Ovary (tissue), 9 donors: ENCODE data around the gene VWA2. TPM values are rescaled to one million over a fixed set of nuclear protein-coding genes. Genes with fewer than 3 reads are reported as not detected.

Source experiments
- DNase-seq, 5 donors: peaks; one replicate each; pipeline ENCODE4 v3.0.0-alpha.2; 2019 to 2020
- H3K27ac ChIP-seq, 2 donors: fragments of 200-600 bp; one replicate each; pipeline versions ENCODE4 v1.5.1 to v1.8.0; 2019 to 2022
- H3K27me3 ChIP-seq: fragments of 200-600 bp; one replicate; pipeline ENCODE4 v1.8.0; 2022
- H3K36me3 ChIP-seq: fragments of 200-600 bp; sonication (generic); one replicate; pipeline ENCODE4 v1.5.1; 2019
- H3K4me1 ChIP-seq: one replicate; pipeline ENCODE4 v1.8.1; 2013; ENCODE audit warnings: mild to moderate bottlenecking, moderate library complexity; ENCODE audit not compliant: insufficient read depth
- H3K4me3 ChIP-seq: fragments of 200-600 bp; sonication (generic); one replicate; pipeline ENCODE4 v1.5.1; 2017
- H3K9me3 ChIP-seq, 2 donors: fragments of 200-600 bp in 1 of 2; sonication (generic) in 1 of 2; one replicate each; pipeline versions ENCODE4 v1.5.1 to v1.8.1; 2013 to 2019; ENCODE audit warnings: mild to moderate bottlenecking in 1 of 2, moderate library complexity in 1 of 2
- EP300 ChIP-seq: sonication (generic); formaldehyde crosslinking; IDR thresholded peaks from one replicate; pipeline ENCODE4 v1.6.1; 2017; ENCODE audit warnings: antibody characterized with exemption
- POLR2A ChIP-seq: fragments of 450-650 bp; IDR thresholded peaks from one replicate; pipeline ENCODE4 v1.6.1; 2017; ENCODE audit warnings: antibody characterized with exemption, mild to moderate bottlenecking, moderate library complexity
- WGBS, 3 donors: extraction: QIAGEN DNeasy Blood & Tissue Kit in 1 of 3; methylation state at CpG; one replicate each; pipeline versions ENCODE4 v1.1.5 to v1.1.7; 2013 to 2017; 5-methylcytosine and 5-hydroxymethylcytosine counted together
- intact Hi-C, 4 donors: fragments of 100-400 bp; cut with DNase I; formaldehyde crosslinking; loops; one replicate each; pipeline versions ENCODE4 v1.11.0 to v1.15.1; 2022 to 2023
- polyA plus RNA-seq, 2 donors: library from polyadenylated mRNA; stranded (reverse); fragments of 200-250 nt in 1 of 2; fragments of 350-450 nt in 1 of 2; fragmentation: Illumina TruSeq in 1 of 2; extraction: RNeasy Lipid Tissue Mini Kit (QIAGEN cat#74804) in 1 of 2; gene quantifications; one replicate each; pipeline ENCODE4 v1.2.3, GENCODE V29; 2013 to 2014
- total RNA-seq, 7 donors: library from RNA; depleted of rRNA in 2 of 7; stranded (reverse); fragments of >200 nt in 2 of 7; fragmentation: NEBNext Ultra II Directional in 3 of 7; extraction: Animal tissue kit (Norgen Biotek cat#: 25700) in 3 of 7; gene quantifications; one replicate each; pipeline versions ENCODE4 v1.1.0 to v1.2.4, GENCODE V29; 2016 to 2023
- TF ChIP-seq, protein P1 (sequence below), 3 donors: fragments of 450-650 bp in 2 of 3; fragments of 200-600 bp in 1 of 3; IDR thresholded peaks; one replicate each; pipeline versions ENCODE4 v1.5.1 to v1.8.0; 2016 to 2022; ENCODE audit warnings: antibody characterized with exemption in 3 of 3, mild to moderate bottlenecking in 1 of 3
- donor health status: DM: no; HTN: no; CAD: no; lungs with moderate emphysema.
- donor health status: DM: no; HTN: no; CAD: no.
- donor health status: Bipolar disorder and iron deficiency.
- donor health status: DM: yes; HTN: yes; CAD: no.
- donor health status: DM: no; HTN: no; CAD: no.
- donor health status: DM: yes; HTN: yes; CAD: no.

Gene VWA2
- total and polyA plus RNA-seq, 9 donors, result 0.04 to 11.1 (median 0.72) TPM; not detected in 2

DNA sequence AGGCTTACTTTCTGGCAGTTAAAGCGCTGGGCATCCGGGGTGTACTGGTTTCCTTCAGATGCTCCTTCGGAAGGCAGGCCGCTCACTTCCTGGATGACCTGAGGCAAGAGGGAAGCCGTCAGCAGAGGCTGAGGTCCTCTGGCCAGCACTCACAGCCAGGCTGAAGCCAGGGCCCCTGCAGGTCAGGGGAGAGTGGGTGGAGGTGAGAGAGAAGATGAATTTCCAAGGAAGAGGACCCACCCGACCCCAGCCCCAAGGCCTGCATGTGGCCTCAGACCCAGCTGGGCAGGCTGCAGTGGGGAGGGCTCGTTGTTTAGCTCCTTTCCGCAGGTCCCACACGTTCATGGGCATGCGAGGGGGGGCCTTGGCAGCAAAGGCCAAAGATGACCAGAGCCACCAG is 71.3 kb downstream of the VWA2 start:
- TF ChIP-seq EP300, result no peak
- TF ChIP-seq, protein P1, sequence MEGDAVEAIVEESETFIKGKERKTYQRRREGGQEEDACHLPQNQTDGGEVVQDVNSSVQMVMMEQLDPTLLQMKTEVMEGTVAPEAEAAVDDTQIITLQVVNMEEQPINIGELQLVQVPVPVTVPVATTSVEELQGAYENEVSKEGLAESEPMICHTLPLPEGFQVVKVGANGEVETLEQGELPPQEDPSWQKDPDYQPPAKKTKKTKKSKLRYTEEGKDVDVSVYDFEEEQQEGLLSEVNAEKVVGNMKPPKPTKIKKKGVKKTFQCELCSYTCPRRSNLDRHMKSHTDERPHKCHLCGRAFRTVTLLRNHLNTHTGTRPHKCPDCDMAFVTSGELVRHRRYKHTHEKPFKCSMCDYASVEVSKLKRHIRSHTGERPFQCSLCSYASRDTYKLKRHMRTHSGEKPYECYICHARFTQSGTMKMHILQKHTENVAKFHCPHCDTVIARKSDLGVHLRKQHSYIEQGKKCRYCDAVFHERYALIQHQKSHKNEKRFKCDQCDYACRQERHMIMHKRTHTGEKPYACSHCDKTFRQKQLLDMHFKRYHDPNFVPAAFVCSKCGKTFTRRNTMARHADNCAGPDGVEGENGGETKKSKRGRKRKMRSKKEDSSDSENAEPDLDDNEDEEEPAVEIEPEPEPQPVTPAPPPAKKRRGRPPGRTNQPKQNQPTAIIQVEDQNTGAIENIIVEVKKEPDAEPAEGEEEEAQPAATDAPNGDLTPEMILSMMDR (IDR thresholded peaks at IDR 0.05), result no peak
- TF ChIP-seq POLR2A, result no peak
- intact Hi-C loops, result no loop called here
- Histone ChIP-seq H3K27me3 (no peaks in the 10 kb centered on the region), H3K9me3 (no peaks in the 10 kb centered on the region), H3K36me3 (no peaks in the 10 kb centered on the region), H3K4me3 (no peak overlapping the region), H3K27ac (no peak overlapping the region), H3K4me1 (no peaks in the 10 kb centered on the region)
- peak in 1 of 5 donors; percentile 25 for DNase-seq
- 84 to 89% (median 87%) methylated on average over 10 of the region's 10 CpGs for WGBS, 3 donors

DNA sequence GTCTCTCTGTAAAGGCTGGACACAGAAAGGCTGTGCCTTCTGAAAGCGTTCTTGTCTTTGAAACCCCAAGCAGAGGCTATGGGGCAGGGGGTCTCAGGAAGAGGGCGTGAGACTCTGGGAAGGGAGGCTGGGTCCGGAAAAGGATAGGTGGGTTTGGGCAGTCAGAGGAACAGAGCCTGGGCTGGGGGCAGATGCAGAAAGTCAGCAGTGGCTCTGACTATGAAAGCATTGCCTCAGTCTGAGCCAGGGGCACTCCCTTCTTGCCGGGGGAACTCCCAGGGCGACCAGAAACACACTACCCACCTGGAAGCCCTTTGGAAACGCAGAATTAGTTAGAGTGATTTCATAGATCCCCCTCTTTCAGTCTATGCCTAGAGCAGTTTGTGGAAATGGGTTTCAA is 72.0 kb downstream of the VWA2 start:
- Histone ChIP-seq H3K4me1 (no peaks in the 10 kb centered on the region), H3K9me3 (no peaks in the 10 kb centered on the region), H3K27me3 (no peaks in the 10 kb centered on the region), H3K27ac (no peak overlapping the region), H3K4me3 (no peak overlapping the region), H3K36me3 (no peaks in the 10 kb centered on the region)
- WGBS, 3 donors, result 80 to 87% (median 81%) methylated on average over 6 of the region's 6 CpGs
- DNase-seq, result peak in 1 of 5 donors; percentile 13
- TF ChIP-seq POLR2A (no peak), EP300 (no peak)
- TF ChIP-seq, protein P1 (IDR thresholded peaks at IDR 0.05), result no peak
- intact Hi-C loops, result no loop called here

DNA sequence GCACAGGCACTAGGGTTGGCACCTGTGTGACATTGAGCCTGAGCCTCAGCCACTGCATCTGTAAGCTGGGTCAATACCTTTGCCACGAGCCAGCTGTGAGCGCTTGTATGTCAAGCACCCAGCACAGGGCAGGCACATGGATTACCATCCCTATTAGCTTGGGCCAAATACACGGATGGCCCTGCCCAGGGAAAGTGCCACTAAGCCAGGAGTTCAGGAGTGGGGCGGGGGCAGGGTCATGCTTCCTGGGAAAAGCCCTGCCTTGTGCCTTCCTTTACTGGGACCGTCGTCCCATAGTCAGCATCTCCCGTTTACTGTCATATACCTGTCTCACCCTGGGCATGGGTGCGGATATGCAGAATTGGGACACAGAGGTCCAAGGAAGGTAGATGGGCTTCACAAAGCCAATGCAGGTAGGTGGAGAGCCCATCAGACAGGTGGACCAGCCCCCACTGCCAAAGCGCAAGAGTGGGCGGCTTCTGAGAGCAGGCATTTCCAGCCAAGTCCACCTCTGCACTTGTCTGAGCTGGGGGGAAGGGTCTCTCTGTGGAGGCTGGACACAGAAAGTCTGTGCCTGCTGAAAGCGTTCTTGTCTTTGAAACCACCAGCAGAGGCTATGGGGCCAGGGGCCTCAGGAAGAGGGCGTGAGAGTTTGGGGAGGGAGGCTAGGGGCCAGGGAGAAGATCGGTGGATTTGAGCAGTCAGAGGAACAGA is 72.6 kb downstream of the VWA2 start:
- intact Hi-C loops, result no loop called here
- 83 to 93% (median 87%) methylated on average over 13 of the region's 13 CpGs for WGBS, 3 donors
- H3K36me3 ChIP-seq, result no peaks in the 10 kb centered on the region
- no peak overlapping the region for H3K4me3 ChIP-seq
- no peaks in the 10 kb centered on the region for H3K9me3 ChIP-seq
- H3K27me3 ChIP-seq, result no peaks in the 10 kb centered on the region
- no peak overlapping the region for H3K27ac ChIP-seq
- DNase-seq, result peak in 1 of 5 donors; percentile 24
- H3K4me1 ChIP-seq, result no peaks in the 10 kb centered on the region
- no peak for TF ChIP-seq EP300
- TF ChIP-seq POLR2A, result no peak
- TF ChIP-seq, protein P1 (IDR thresholded peaks at IDR 0.05), result no peak

DNA sequence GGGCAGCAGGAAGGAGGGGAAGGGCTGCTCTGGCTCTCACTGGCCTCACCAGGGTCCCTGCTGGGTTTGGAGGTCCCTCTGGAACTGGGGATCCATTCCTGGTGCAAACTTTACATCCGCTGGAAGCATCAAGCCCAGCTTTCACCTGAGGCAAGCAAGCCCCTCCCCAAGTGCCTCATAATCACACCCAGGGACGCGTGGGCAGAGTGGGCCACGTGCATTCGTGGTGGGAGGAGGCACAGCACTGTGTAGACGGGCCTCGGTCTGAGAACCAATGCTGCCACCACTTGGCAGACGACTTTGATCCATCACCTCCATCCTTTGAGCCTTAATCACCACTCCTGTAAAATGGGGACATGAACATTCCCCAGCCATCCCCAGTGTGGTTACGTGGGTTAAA is 74.1 kb downstream of the VWA2 start:
- TF ChIP-seq, protein P1 (IDR thresholded peaks at IDR 0.05), result no peak
- no peak for TF ChIP-seq EP300
- no peak for TF ChIP-seq POLR2A
- H3K27ac ChIP-seq, result no peak overlapping the region
- H3K36me3 ChIP-seq, result no peaks in the 10 kb centered on the region
- no peaks in the 10 kb centered on the region for H3K4me1 ChIP-seq
- H3K27me3 ChIP-seq, result no peaks in the 10 kb centered on the region
- intact Hi-C loops, result no loop called here
- 85 to 90% (median 86%) methylated on average over 9 of the region's 9 CpGs for WGBS, 3 donors
- DNase-seq, result no peak
- H3K4me3 ChIP-seq, result no peak overlapping the region
- H3K9me3 ChIP-seq, result no peaks in the 10 kb centered on the region
